DMS53 (cell line): ENCODE data around the gene HIPK2.

Experiments used
- DNase-seq: peaks from one replicate; lab custom pipeline; 2025; lab: John Stamatoyannopoulos, UW

HIPK2 gene

DNA sequence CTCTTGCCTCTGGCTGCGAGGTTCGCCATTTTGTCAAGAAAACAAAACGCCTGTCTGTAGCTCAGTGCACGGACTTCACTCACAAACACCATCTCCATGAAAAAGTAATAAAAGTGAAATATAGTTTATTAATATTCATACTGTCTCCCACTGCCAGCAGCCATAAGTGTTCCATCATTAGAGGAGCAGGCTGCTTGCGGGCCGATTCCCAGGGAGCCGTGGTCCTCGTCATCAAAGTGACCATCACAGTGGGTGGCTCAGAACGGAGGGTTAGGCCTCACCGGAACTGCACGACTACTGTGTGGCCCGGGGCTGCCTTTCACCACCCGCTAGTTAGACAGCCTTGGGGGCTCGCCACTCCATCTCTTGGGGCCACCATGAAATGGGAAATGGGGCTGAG, 82.7 kb downstream of the HIPK2 start:
- DNase-seq = no peak

GRCh38 chr7:139694389-139694676, 83.5 kb downstream of the HIPK2 start:
- no peak for DNase-seq

DNA sequence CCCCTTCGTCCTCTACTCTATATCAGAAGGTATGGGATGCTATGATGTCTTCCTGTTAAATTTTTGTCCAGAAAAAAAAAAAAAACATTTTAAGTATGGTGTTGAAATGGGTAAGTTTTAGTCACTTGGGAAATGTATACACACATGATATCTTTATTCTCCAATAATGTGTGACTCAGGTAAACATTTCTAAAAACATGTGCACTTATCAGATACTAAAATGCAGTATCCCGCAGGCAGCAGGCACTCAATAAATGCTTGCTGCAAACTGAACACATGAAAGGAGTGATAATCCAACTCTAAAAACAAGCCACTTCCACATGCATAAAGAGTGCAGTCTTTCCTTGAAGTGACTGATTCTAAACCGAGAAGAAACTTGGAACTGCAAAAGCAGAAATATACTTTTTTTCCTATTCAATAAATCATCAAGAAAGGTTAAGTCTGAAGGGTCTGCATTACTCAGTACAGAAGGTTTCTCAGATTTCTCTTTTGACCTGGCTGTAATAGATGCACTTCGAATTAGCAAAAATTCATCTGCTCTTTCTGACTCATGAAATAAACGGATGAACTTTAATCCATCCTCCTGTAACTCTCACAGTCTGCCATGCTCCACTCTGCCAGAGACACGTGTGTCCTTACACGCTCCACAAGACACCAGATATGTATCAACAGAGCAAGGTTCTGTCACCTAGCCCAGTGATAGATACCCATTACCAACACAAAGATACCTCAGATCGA, 84.0 kb downstream of the HIPK2 start:
- DNase-seq = no peak

DNA sequence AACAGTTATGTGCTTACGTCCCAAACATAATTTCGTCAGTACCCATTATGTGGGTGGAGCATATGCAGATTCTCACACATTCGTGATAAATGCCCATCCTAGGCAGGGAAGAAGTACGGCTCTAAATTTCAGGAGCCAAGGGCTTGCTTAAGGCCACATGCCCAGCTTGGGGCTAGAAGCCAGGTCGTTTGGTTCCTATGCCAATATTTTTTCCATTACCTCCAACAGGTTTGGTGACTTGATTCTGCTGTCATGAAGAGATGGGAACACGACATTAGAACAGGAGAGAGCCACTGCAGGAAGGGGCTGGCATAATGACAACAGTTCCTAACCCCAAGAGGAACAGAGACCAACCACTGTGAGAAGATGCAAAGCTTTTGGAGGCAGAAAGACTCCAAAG, 85.1 kb downstream of the HIPK2 start:
- DNase-seq = no peak

DNA sequence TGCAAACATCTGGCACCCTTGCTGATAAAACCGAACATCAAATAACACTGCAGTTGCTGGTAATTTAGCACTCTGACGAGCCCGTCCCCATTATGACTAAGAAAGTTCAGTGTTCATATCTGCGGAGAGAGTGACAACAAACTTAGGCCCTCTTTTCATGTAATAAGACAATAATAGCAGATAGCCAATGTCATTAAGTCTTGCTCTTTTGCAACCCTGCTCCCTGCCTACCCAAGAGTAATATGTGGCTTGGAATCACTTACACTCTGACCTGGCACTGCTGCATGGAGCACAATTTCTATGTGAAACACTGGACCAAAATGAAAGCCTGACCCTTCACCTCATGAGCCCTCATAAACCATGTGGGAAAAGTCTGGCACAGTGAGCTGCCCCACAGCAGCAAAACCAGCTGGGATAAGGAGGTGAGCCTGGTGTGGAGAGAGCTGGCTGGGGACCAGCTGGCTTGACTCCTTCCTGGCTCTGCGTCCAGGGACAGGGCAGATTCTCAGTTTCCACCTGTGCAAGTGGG, 86.5 kb downstream of the HIPK2 start:
- DNase-seq = no peak

GRCh38 chr7:139687980-139688632, 89.7 kb downstream of the HIPK2 start:
- peak; percentile 52 for DNase-seq

- DNase-seq = no peak
These were observed 90.4 kb downstream of the HIPK2 start for GRCh38 chr7:139687211-139687954.

GRCh38 chr7:139683137-139683921, 94.5 kb downstream of the HIPK2 start:
- no peak for DNase-seq

DNA sequence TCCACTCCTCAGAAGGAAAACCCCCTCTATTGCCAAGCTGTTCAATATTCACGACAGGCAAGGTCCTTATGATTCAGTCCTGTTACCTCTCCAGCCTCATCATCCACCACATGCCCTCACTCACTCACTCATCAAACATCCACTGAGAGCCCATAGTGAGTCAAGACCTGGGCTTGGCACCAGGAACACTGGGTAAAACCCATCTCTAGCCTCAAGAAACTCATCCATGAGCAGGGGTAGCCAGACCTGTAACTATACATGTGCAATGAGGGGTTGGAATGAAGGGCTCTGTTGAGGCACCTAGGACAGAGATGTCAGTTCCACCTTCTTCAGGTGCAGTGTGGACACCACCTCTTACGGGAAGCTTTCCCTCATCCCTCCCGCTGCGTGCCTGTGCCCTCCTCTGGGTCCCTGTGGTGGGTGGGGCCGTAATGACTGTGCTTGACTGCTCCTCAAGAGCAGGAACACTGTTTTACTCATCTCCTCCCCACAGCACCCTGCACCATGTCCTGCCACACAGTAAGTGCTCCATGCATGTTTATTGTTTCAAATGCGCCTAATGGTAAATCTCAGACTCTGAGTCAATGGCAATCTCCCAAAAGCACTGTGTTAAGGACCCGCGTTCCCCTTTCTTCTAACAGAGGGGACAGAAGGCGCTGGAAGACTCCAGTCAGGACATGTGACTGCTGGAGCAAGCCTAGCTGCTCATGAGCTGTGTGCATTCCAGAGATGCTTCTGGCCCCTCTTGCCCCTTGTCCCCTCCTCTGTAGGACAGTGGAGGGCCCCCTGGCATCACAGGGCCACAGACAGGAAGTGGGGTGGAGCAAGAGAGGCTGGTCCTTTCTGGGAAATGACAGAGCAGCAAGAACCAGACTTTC, 95.4 kb downstream of the HIPK2 start:
- no peak for DNase-seq

- no peak for DNase-seq
These were observed 96.0 kb downstream of the HIPK2 start for GRCh38 chr7:139681812-139682135.

DNA sequence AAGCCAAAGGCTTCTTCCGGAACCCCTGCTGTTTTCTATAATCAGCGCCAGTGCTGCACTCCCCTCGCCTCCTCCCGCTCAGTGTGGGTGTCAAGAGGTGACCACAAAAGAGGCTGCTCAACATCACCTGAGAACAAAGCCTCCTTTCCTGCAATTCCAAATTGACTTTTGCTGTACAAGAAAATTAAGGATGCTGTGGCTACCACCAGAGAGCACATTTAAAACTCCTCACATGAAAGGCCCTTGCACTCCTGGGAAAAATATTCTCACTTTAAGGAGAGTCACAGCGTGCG, 96.4 kb downstream of the HIPK2 start:
- no peak for DNase-seq

DNA sequence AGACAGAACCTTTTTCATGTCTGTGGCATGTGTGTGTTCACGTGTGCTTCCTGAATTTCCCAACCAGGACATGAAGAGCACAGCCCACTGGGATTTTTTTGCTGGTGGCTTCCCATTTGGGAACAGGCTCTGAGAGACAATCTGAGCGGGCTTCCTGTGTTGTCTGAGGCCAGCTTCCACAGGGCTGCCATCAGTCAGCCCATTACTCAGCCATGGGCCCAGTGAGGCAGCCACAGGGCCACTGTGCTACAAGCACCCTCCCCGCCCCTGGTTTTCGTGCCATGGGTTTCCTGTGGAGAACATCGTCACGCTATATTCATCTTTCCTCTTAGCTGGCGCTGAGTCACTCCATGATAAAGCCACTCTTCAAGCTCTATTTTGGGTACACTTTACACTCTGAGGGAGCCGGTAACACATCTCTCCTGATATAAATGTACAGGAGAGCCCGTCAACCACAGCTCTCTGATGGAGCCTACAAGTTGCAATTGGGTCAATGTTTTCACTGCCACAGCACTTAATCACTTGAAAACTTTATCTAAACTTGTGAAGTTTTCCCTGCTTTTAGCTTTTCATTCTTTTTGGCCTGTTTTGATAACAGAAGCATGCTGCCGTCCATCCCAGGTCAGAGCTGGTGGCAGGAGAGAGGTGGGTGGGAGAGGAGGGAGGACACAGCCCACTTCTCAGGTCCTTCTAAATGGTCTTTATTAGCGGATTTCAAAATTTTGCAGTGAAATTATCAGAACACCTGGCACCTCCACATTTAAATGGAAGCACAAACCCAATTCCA, 96.9 kb downstream of the HIPK2 start:
- peak; percentile 94 for DNase-seq

- no peak for DNase-seq
These were observed 97.8 kb downstream of the HIPK2 start for GRCh38 chr7:139679731-139680594.

DNA sequence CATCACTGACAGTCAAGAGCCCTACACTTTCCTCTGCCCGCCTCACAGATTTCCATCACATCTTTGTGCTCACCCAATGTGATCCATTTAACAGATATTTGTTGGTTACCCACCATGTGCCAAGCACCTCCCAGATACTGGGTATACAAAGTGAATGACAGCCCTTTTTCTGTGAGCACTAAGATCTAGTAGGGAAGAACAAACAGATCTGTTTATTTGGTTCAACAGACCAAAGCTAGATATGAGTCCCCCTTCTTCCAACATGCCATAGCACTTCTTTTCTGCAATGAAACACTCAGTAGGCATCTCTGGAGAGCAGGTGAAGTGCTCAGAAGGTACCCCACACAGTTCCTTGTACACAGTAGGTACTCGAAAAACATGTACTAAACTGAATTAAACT, 101.4 kb downstream of the HIPK2 start:
- no peak for DNase-seq

DNA sequence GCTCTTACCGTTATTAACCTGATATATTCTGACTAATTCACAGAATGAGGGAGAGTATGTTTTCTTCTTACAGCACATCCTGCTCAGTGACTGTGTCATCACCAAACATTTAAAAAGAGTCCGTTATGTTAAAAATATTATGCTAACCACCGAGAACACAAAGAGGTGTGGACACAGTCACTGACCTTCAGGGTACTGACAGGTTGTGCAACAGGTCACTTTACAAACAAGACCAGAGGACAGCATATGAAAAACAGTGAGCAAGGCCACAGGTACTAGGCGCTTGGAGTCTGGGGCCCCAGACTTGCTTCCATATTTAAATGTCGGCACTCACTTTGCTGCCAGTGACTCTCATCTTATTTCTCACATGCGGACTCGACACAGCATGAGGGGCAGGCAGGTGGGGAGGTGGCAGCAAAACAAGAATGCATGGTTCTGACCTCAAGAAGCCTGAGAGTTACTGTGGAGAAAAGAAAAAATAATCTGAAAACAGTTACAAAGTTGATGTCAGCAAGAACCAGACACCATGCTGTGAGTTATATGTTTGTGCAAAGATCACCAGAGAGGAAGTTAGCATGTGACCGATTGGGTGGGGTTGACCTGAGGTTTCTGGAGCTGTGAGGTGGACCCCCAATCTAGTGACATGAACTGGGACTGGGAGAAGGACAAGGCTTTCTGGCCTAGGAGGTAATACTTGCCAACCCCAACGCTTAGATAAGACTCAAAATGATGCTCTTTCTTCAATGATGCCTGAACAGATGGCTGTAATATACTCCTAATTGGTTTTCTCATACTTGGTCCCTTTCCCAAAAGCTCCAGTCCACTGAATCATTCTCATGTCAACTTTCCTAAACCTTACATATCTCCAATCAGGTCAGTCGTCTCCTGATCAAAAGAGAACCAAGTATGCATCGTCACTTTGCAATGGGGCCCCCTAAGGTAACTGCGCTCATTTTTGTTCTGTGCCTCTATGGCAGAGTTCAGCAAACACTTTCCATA, 102.4 kb downstream of the HIPK2 start:
- no peak for DNase-seq

DNA sequence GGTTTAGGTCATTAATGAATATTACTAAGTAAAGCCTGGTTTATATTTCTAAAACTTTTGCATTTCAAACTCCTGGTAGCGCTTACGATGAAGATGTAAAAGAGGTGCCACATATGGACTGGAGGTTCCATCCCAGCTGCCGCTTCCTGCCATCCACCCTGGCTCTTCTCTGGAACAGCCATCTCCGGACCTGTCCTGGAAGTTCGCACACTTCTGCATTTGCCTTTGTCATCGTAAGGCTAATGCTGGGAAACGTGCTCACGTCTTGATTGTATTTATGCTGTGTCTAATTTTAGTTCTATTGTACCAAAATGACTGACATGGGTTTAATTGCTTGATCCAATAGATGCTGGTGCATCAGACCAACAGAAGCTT, 103.1 kb downstream of the HIPK2 start:
- DNase-seq = no peak

GRCh38 chr7:139674341-139674740, 103.5 kb downstream of the HIPK2 start:
- DNase-seq = no peak

DNA sequence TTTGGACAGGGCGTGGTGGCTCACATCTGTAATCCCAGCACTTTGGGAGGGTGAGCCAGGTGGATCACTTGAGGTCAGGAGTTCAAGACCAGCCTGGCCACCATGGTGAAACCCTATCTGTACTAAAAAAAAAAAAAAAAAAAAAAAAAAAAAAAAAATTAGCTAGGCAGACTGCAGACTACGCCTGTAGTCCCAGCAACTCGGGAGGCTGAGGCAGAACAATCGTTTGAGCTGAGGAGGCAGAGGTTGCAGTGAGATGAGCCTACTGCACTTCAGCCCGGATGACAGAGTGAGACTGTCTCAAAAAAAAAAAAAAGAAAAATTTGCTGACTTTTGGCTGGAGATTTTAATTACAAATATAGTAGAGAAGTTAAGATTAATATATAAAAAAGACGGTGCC, 104.0 kb downstream of the HIPK2 start:
- no peak for DNase-seq

DNA sequence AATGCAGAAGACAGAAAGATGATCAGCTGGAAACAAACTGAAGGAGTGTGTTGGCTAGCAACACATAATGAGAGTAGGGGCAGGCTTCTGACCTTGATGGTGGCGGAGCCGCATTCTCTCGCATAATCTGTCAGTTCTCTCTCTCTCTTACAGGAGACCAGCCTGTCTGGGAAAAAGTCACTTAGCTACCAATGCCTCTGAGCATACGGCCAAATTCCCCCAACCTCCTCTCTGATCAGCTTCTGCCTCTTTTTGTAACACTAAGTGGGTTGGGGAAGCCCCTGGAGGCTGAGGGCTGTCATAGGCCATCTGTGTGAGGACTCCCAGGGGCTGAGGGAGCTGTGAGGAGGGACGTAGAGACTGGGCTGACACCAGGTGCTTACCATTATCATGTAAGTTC, 104.6 kb downstream of the HIPK2 start:
- DNase-seq = no peak
